Osteocyte (in vitro differentiated cells): ENCODE data around the gene MAP3K3. TPM values are rescaled to one million over a fixed set of nuclear protein-coding genes. Genes with fewer than 3 reads are reported as not detected.
A peak's percentile ranks its signal among the peaks of the same experiment; 100 is the strongest.

Source experiments
- DNase-seq: peaks from one replicate; pipeline ENCODE4 v3.0.0; 2021; ENCODE audit warnings: mixed read lengths; ENCODE audit not compliant: unreplicated experiment; ENCODE audit errors: extremely low spot score
- H3K27ac Mint-ChIP-seq: one replicate; pipeline ENCODE4 v1.8.0; 2021; ENCODE audit warnings: mild to moderate bottlenecking, mixed read lengths; ENCODE audit not compliant: unreplicated experiment
- H3K27me3 Mint-ChIP-seq: one replicate; pipeline ENCODE4 v1.8.0; 2021; ENCODE audit warnings: mixed read lengths; ENCODE audit not compliant: unreplicated experiment
- H3K36me3 Mint-ChIP-seq: one replicate; pipeline ENCODE4 v1.8.0; 2021; ENCODE audit warnings: mixed read lengths; ENCODE audit not compliant: unreplicated experiment
- H3K4me1 Mint-ChIP-seq: one replicate; pipeline ENCODE4 v1.8.0; 2021; ENCODE audit warnings: mixed read lengths; ENCODE audit not compliant: unreplicated experiment
- H3K4me3 Mint-ChIP-seq: one replicate; pipeline ENCODE4 v1.8.0; 2021; ENCODE audit warnings: mild to moderate bottlenecking, moderate library complexity, mixed read lengths; ENCODE audit not compliant: unreplicated experiment
- H3K9me3 Mint-ChIP-seq: one replicate; pipeline ENCODE4 v1.8.0; 2021; ENCODE audit warnings: mixed read lengths; ENCODE audit not compliant: unreplicated experiment
- total RNA-seq: library from RNA; stranded (reverse); gene quantifications from 2 replicates; pipeline ENCODE4 v1.2.1, GENCODE V29; 2021
- TF ChIP-seq, protein P1 (sequence below): fragments of 200-600 bp; sonication (generic); IDR thresholded peaks from 2 replicates; pipeline ENCODE4 v1.5.0; 2021; ENCODE audit warnings: antibody characterized with exemption, mild to moderate bottlenecking, moderate library complexity

MAP3K3 gene
- total RNA-seq, 1 donor from 2014 or later = 41.0 TPM

DNA sequence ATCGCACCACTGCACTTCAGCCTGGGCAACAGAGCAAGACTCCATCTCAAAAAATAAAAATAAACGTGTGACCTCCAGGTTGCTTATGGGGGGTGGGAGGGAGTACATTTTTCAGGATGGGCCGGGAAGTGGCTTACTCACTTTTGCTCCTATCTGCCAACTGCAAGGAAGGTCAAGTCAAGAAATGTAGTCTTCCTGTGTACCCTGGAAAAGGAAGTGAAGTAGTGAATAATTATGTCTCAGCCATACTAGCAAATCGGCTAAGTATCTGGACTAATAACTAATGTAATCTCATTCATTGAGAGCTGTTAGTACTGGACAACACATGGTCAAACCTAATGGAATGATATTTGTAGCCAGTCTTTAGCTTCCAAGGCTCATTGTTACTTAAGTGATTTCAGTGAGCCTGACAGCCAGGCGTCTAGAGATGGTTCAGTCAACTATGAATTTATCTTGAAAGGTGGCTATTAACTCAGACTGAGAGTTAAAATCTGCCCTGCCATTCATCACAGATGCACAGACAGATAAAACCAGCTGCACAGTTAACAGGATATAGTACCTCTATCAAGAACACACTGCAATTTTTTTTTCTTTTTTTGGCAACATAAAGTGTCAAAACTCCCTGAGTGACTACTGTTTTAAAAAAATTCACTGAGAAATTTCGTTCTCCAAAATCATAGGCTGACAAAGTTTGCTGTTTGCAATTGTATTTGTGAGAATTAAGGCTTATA is 25.2 kb upstream of the MAP3K3 start:
- DNase-seq = no peak
- TF ChIP-seq, protein P1, sequence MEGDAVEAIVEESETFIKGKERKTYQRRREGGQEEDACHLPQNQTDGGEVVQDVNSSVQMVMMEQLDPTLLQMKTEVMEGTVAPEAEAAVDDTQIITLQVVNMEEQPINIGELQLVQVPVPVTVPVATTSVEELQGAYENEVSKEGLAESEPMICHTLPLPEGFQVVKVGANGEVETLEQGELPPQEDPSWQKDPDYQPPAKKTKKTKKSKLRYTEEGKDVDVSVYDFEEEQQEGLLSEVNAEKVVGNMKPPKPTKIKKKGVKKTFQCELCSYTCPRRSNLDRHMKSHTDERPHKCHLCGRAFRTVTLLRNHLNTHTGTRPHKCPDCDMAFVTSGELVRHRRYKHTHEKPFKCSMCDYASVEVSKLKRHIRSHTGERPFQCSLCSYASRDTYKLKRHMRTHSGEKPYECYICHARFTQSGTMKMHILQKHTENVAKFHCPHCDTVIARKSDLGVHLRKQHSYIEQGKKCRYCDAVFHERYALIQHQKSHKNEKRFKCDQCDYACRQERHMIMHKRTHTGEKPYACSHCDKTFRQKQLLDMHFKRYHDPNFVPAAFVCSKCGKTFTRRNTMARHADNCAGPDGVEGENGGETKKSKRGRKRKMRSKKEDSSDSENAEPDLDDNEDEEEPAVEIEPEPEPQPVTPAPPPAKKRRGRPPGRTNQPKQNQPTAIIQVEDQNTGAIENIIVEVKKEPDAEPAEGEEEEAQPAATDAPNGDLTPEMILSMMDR = no peak
- Mint-ChIP-seq H3K36me3 (peaks cover 9% of the 10 kb centered on the region), H3K27me3 (no peaks in the 10 kb centered on the region), H3K27ac (no peak overlapping the region), H3K4me1 (peaks cover 15% of the 10 kb centered on the region), H3K4me3 (no peak overlapping the region), H3K9me3 (no peaks in the 10 kb centered on the region)

DNA sequence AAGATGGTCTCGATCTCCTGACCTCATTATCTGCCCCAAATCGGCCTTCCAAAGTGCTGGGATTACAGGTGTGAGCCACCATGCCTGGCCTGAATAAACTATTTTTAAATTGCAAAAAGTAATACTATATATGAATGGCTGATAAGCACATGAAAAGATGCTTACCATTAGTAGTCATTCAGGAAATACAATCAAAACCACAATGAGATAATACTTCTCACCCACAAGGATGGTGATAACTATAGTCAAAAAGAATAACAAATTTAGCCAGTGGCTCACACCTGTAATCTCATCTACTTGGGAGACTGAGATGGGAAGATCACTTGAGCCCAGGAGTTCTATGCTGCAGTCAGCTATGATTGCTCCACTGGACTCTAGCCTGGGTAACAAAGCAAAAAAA is 23.9 kb upstream of the MAP3K3 start:
- Mint-ChIP-seq H3K27me3 (no peaks in the 10 kb centered on the region), H3K27ac (no peak overlapping the region), H3K4me1 (peaks cover 15% of the 10 kb centered on the region), H3K9me3 (no peaks in the 10 kb centered on the region), H3K36me3 (peaks cover 6% of the 10 kb centered on the region), H3K4me3 (no peak overlapping the region)
- TF ChIP-seq, protein P1 = no peak
- no peak for DNase-seq

DNA sequence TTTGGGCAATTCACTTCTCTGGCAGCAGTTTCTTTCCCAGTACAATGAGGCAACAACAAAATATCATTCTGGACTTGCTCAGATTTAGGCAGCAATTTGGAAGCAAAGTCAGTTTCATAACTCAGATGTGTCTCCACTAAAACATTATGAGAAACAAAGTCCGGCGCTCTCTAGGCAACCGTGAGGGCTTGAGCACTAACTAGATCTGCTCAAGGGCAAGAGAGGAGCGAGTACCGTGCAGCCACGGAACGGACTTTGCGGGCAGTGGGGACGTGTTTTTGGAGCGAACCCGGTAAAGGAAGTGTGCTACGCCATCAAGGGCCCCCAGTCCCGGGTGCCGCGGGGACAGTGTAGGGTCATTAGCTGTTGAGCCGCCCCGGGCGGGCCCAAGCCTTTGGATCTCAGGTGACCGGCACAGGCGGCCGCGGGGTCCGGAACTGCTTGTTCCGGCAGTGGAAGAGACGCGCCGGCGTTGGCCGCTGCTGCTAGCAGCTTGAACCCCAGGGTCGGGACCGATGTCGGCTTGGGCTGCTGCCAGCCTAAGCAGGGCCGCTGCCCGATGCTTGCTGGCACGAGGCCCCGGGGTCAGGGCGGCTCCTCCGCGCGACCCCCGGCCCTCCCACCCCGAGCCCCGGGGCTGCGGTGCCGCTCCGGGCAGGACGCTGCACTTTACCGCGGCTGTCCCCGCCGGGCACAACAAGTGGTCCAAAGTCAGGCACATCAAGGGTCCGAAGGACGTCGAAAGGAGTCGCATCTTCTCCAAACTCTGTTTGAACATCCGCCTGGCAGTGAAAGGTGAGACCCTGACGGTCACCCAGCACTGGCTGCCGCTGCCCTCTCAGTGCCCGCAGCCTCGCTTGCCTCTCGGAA is 21.4 kb upstream of the MAP3K3 start, which contains the start of gene TACO1:
TACO1 (plus strand) TSS at position 327 of the 870 bp plus-strand sequence; CDS start at position 516, 189 bp downstream.
- Mint-ChIP-seq H3K27me3 (no peaks in the 10 kb centered on the region), H3K4me3 (peak within 1 kb of the TSS; percentile 92), H3K36me3 (peaks cover 11% of the 10 kb centered on the region), H3K9me3 (no peaks in the 10 kb centered on the region), H3K27ac (peak within 1 kb of the TSS; percentile 92), H3K4me1 (peaks cover 15% of the 10 kb centered on the region)
- TF ChIP-seq, protein P1 = no peak
- DNase-seq = peak; percentile 91

DNA sequence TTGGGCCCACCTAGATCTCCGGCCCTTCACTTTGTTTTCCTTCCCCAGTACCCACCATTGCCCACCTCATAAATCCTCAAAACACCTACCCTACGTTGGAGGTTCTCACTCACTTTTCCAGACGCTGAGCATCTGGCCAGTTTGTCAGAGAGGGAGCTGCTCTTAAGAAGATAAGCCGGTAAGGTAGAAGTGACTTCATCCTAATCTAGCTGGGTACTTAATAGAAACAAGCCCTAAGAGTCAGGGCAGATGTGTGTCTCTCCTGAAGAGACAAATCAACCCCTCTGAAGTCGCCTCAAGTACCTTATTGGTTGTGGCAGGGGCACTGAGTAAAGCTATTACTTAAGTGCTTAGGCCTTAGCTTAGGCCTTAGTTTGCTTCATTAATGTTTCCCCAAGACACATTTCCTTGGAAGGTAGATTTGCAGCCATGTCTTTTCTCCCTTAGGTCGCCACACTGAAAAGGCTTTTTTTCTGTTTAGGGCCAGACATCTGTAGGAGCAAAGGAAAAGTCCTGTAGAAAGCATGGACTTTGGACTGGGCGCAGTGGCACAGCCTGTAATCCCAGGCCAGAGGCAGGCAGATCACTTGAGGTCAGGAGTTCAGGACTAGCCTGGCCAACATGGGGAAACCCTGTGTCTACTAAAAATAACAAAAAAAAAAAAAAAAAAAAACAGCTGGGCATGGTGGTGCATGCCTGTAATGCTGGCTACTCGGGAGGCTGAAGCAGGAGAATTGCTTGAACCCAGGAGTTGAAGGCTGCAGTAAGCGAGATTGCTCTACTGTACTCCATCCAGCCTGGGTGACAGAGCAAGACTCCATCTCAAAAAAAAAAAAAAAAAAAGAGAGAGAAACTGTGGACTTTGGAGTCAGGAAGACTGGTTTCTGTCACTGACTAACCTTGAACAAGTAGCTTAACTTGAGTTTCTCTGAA is 20.5 kb upstream of the MAP3K3 start:
- TF ChIP-seq, protein P1 = no peak
- peaks cover 18% of the 10 kb centered on the region for H3K36me3 Mint-ChIP-seq
- peak overlapping the region; percentile 92 for H3K27ac Mint-ChIP-seq
- peak overlapping the region; percentile 92 for H3K4me3 Mint-ChIP-seq
- H3K4me1 Mint-ChIP-seq = peaks cover 15% of the 10 kb centered on the region
- H3K27me3 Mint-ChIP-seq = no peaks in the 10 kb centered on the region
- DNase-seq = no peak
- H3K9me3 Mint-ChIP-seq = no peaks in the 10 kb centered on the region
